Naive B cell (primary cell): ENCODE results near the gene BCL6. TPM values are rescaled to one million over a fixed set of nuclear protein-coding genes. Genes with fewer than 3 reads are reported as not detected.

Experiments used
- ATAC-seq, 2 donors: fragments of 150-1000 bp; cut with Tn5 transposase; 2 replicates each; pipeline ENCODE4 v1.10.0; 2021; ENCODE audit warnings: low read depth in 2 of 2, mild to moderate bottlenecking in 2 of 2, moderate library complexity in 2 of 2
- DNase-seq: peaks from one replicate; pipeline ENCODE4 v3.0.0; 2022
- H3K27ac Mint-ChIP-seq, 6 donors: one replicate each; pipeline ENCODE4 v1.8.0; 2020 to 2022; ENCODE audit warnings: mild to moderate bottlenecking in 6 of 6, mixed read lengths in 6 of 6, moderate library complexity in 5 of 6, inconsistent platforms in 2 of 6
- H3K27me3 Mint-ChIP-seq, 3 donors: one replicate each; pipeline ENCODE4 v1.8.0; 2021 to 2022; ENCODE audit warnings: mixed read lengths in 3 of 3, mild to moderate bottlenecking in 1 of 3
- H3K36me3 Mint-ChIP-seq, 2 donors: one replicate each; pipeline ENCODE4 v1.8.0; 2020 to 2022; ENCODE audit warnings: mixed read lengths in 2 of 2, inconsistent platforms in 1 of 2, mild to moderate bottlenecking in 1 of 2
- H3K4me1 Mint-ChIP-seq, 3 donors: one replicate each; pipeline ENCODE4 v1.8.0; 2020 to 2022; ENCODE audit warnings: mixed read lengths in 3 of 3, inconsistent platforms in 1 of 3, mild to moderate bottlenecking in 1 of 3, moderate library complexity in 1 of 3
- H3K4me3 Mint-ChIP-seq, 8 donors: one replicate each; pipeline ENCODE4 v1.8.0; 2020 to 2022; ENCODE audit warnings: mild to moderate bottlenecking in 8 of 8, mixed read lengths in 8 of 8, moderate library complexity in 8 of 8, inconsistent platforms in 2 of 8
- H3K9me3 Mint-ChIP-seq, 7 donors: one replicate each; pipeline ENCODE4 v1.8.0; 2020 to 2022; ENCODE audit warnings: mixed read lengths in 7 of 7, mild to moderate bottlenecking in 5 of 7, inconsistent platforms in 2 of 7, moderate library complexity in 1 of 7
- polyA plus RNA-seq, 6 donors: library from polyadenylated mRNA; unstranded; fragments of 300-500 nt; fragmentation: Illumina TruSeq; gene quantifications; one replicate each; pipeline ENCODE4 v1.2.3, GENCODE V29; 2021; ENCODE audit warnings: low read depth in 6 of 6

Gene BCL6
- polyA plus RNA-seq, 6 donors from 2014 or later = 20.7 to 39.3 (median 31.9) TPM

DNA sequence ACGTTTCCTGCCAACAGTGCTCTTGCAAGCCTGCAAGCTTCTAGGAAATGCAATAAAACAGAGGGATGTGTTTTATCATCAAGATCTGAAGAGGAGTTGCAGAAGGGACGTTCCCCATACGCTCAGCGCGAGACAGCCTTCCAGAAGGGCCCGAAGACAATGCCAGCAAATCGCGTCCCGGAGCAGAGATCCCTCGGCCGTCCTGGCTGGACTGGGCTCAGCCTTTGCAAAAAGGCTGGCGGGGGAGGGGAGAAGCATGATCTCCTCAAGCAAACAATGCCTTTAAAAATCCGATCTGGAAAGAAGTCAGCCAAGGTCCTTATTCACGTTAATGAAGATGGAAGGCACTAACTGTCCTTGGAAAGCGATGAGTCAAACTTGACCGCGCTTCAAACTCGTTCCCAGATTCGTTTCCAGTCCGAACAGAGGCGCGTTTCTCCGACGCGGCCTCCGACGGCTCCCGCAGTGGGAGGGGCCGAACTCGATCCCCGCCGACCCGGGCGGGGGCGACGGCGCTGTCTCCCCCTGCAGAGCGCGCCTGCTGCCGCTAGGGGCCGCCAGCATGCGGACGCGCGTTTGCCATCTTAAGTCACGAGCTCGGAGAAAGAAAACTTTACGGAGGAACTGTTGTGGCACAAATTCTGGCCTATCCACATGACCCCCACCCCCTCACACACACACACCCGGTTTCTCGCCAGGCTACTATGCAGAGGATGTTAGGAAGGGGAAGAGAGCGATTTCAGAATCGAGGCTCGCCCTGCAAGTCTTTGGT is 5.5 kb downstream of the BCL6 start:
- Mint-ChIP-seq H3K4me1 (peaks cover 59 to 79% (median 69%) of the 10 kb centered on the region in 3 donors), H3K36me3 (no peaks in the 10 kb centered on the region), H3K4me3 (peak overlapping the region; percentile 88 to 100 (median 98)), H3K27ac (peak overlapping the region; percentile 72 to 99 (median 94)), H3K27me3 (no peaks in the 10 kb centered on the region), H3K9me3 (no peaks in the 10 kb centered on the region)
- DNase-seq (peak; percentile 80), ATAC-seq (peak; percentile 36 to 49)

DNA sequence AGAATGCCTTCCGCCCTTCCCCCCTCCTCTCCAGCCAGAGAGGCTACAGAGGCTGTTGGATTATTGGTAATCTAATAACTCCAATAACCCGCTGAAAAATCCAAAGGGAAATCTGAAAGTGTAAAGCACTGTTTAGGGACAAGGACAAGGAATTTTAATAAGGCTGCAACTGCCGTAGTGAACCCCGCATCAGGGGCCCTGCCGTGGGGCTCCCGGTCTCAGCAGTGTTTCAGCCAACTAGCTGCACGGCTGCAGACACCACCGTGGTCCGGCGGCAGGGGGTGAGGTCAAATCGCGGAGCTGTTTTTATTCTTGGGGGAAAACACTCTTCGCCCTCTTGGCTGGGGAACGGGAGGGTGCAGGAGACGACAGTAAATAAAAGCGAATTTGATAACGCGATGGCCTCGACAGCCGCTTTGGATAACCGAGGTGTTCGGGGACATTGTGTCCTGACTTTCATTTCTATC is 6.1 kb downstream of the BCL6 start:
- Mint-ChIP-seq H3K36me3 (no peaks in the 10 kb centered on the region), H3K4me1 (peaks cover 53 to 81% (median 69%) of the 10 kb centered on the region in 3 donors), H3K9me3 (no peaks in the 10 kb centered on the region), H3K27me3 (no peaks in the 10 kb centered on the region), H3K27ac (peak overlapping the region; percentile 39 to 99 (median 68)), H3K4me3 (peak overlapping the region; percentile 88 to 100 (median 98))
- DNase-seq (no peak), ATAC-seq (no peak)

DNA sequence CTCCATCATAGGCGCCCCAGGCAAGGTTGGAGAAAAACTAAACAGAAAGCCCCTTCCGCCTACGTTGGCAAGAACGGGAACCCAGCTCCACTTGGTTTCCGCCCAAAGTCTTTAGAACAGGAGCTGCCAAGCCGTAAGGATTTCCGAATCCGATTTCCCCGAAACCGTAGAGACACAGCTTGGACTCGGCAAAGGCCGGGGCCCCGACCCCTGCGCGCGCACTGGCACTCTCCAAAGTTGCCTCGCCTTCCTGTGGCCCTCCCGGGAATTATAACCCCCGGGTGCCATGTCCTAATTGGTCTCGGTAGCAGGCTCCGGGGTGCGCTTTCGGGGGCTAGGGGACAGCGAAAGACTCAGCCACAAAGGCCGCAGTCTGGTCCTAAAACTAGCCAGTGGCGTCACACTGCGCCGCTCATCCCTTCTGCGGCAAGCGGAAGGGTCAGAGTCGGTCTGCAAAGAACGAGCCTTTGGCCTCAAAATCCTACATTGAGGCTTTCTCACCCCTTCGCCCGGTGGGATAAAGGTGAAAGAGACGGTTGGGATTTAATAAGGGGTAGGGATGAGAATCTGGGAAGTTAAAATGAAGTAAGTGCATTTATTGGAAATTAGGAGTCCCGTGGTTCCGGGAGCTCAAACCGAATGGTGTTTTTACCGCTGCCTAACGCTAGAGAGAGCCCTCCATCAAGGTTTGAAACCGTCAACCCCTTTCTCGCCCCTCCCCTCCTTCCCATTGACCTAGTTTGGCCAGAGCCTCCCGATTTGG is 6.8 kb downstream of the BCL6 start:
- Mint-ChIP-seq H3K4me3 (peak overlapping the region; percentile 88 to 100 (median 98)), H3K27me3 (no peaks in the 10 kb centered on the region), H3K27ac (peak overlapping the region in 5 of 6 donors; percentile 7 to 99 (median 67)), H3K4me1 (peaks cover 49 to 75% (median 69%) of the 10 kb centered on the region in 3 donors), H3K36me3 (peaks cover 0 to under 1% of the 10 kb centered on the region in 2 donors), H3K9me3 (no peaks in the 10 kb centered on the region)
- peak; percentile 60 for DNase-seq
- peak; percentile 24 to 28 for ATAC-seq

DNA sequence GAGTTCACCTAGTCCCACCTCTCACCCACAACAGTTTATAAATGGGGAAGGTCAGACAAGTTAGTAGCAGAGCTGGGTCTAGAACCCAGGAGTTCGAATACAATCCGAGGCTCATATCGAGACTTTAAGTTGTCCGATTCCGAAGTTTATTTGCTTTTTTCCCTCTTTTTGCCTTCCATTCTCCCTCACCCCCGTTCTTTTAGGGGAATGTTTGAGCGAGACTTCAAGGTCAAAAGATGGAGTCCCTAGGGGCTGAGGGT is 7.3 kb downstream of the BCL6 start:
- Mint-ChIP-seq H3K9me3 (no peaks in the 10 kb centered on the region), H3K27me3 (no peaks in the 10 kb centered on the region), H3K36me3 (peaks cover 0 to 5% of the 10 kb centered on the region in 2 donors), H3K4me3 (peak overlapping the region; percentile 88 to 100 (median 98)), H3K4me1 (peaks cover 47 to 72% (median 68%) of the 10 kb centered on the region in 3 donors), H3K27ac (peak overlapping the region; percentile 7 to 99 (median 72))
- DNase-seq (no peak), ATAC-seq (no peak)

DNA sequence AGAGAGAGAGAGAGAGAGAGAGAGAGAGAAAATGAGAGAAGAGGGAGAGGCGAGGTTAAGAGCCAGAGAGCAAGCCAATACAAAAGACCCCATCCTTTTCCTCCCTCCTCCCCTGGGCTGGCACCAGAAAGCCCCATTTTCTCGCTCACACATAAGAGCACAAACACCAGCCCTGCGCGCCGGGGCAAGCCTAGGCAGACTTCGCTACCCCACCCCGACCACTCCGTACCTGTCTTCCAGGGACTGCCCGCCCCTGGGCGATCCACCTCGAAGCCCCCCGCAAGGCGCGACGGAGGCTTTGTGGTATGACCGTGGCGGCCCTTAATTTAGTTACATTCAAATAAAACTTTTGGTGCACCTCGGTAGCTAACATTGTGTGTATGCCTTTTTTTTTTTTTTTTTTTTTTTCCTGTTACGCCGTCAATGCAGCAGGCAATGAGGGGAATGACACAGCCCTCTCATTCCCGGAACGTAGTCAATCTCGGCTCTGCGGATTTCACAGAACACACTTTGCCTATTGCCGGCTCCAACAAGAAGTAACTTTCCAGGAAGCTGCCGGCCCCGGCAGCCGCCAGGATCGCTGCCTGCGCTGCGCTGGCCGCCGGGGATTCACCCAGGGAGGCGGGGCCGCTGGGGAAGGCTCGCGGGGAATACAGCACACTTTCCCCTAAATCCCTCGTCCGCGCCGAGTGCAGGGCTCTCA is 7.7 kb downstream of the BCL6 start:
- peaks cover 0 to 7% of the 10 kb centered on the region in 2 donors for H3K36me3 Mint-ChIP-seq
- peak overlapping the region; percentile 11 to 99 (median 95) for H3K27ac Mint-ChIP-seq
- no peak for ATAC-seq
- H3K27me3 Mint-ChIP-seq = no peaks in the 10 kb centered on the region
- peaks cover 42 to 68% (median 63%) of the 10 kb centered on the region in 3 donors for H3K4me1 Mint-ChIP-seq
- peak; percentile 25 for DNase-seq
- peak overlapping the region; percentile 88 to 100 (median 98) for H3K4me3 Mint-ChIP-seq
- no peaks in the 10 kb centered on the region for H3K9me3 Mint-ChIP-seq

DNA sequence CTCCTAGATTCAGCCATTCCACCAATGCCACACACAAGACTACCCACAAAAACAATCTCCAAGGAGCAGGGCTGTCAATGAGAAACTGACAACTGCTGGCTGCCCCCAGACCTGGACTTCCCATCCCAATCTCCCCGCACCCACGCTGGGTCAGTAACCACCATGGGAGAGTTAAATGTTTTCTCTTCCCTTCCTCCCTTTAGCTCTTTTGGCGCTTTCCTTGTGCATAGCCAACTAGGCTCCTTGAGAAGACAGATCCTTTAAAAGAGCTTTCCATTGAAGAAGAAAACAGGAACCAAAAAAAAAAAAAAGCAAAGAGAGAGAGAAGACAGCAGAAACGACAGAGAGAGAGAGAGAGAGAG is 8.3 kb downstream of the BCL6 start:
- Mint-ChIP-seq H3K27me3 (no peaks in the 10 kb centered on the region), H3K27ac (peak overlapping the region in 5 of 6 donors; percentile 1 to 99 (median 95)), H3K4me1 (peaks cover 40 to 64% (median 57%) of the 10 kb centered on the region in 3 donors), H3K4me3 (peak overlapping the region; percentile 86 to 100 (median 98)), H3K36me3 (peaks cover 0 to 7% of the 10 kb centered on the region in 2 donors), H3K9me3 (no peaks in the 10 kb centered on the region)
- DNase-seq (no peak), ATAC-seq (no peak)

DNA sequence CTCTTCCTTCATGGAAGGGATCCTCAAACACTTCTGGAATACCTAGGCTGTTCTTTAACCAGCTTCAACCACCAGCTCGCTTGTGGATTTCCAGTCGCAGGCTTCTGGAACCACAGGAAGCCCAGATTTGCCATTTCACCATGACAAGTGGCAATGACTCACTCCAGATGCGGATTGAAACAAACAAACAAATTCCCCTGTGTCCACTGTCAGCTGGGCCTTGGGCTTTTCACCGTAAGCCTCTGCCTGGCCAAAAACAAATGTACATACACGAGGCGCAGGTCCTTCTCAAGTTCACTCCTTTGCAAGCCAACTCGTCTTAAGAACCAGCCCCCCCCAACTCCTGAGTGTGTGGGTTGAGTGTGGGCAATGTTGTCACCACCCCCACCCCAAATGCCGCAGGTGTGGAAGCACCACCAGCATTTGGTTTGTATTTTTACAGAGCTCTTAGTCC is 8.8 kb downstream of the BCL6 start:
- peaks cover 34 to 58% (median 52%) of the 10 kb centered on the region in 3 donors for H3K4me1 Mint-ChIP-seq
- H3K27me3 Mint-ChIP-seq = no peaks in the 10 kb centered on the region
- H3K9me3 Mint-ChIP-seq = no peaks in the 10 kb centered on the region
- H3K36me3 Mint-ChIP-seq = peaks cover 4 to 7% of the 10 kb centered on the region in 2 donors
- no peak for DNase-seq
- peak overlapping the region in 6 of 8 donors; percentile 94 to 100 (median 100) for H3K4me3 Mint-ChIP-seq
- ATAC-seq = no peak
- H3K27ac Mint-ChIP-seq = peak overlapping the region in 3 of 6 donors; percentile 34 to 99 (median 95)

DNA sequence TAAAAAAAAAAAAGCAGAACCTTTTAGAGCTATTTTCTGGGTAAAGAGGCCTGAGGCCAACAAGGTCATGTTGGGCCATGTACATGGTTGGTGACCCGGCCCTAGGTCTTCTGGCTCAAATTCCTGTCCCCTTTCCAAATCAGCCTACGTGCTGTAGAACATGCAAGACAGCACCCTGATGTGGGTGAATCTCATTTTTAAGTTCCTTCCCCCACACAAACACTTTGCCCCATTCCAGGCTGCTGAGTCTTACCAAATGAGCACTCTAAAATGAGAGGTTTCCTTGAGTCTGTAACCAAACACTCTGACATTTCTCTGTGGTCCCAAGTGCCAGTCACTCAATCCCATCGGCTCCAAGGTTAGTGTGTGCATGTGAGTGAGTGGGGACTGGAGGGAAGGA is 9.4 kb downstream of the BCL6 start:
- peak overlapping the region in 2 of 6 donors; percentile 16 to 24 for H3K27ac Mint-ChIP-seq
- peak overlapping the region in 1 of 8 donors; percentile 100 for H3K4me3 Mint-ChIP-seq
- no peaks in the 10 kb centered on the region for H3K9me3 Mint-ChIP-seq
- H3K36me3 Mint-ChIP-seq = peaks cover 10% of the 10 kb centered on the region in 2 donors
- DNase-seq (no peak), ATAC-seq (no peak)
- H3K27me3 Mint-ChIP-seq = no peaks in the 10 kb centered on the region
- peaks cover 29 to 52% (median 47%) of the 10 kb centered on the region in 3 donors for H3K4me1 Mint-ChIP-seq

DNA sequence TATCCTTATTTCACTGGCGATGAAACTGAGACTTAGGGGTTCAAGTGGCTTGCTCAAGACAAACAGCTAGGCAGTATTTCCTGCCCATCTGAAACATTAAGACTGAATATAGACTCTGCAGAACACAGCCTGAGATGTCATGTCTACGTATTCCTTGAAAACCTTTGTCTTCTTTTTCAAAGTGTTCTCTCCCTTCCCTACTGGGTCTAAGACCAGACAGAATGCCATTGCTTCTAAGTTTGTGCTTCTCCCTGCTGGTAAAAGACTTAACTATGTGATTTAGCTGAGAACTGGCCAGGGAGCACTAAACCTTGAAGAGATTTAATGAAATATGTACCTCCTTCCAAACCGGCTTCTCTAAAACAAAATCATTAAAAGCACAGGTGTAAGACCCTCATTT is 9.9 kb downstream of the BCL6 start:
- Mint-ChIP-seq H3K9me3 (no peaks in the 10 kb centered on the region), H3K4me3 (peak overlapping the region in 1 of 8 donors; percentile 100), H3K27ac (no peak overlapping the region)

DNA sequence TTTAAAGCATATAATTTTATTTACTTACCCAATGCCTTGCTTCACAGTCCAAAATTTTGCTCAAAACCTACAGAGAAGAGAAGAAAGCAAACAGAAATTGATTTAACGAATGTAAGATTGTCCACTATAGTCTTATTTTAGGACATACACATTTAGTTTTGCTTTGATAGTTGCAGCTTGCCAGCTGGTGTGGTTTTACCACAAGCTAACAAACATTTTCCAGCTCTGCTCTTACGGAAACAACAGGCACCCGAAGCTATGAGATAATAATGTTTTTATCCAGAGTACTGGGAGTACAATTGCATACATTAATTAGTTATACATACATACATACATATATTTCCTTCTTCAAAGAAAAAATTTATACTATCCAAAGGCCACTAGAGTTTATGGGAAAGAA is 10.4 kb downstream of the BCL6 start:
- Mint-ChIP-seq H3K27ac (no peak overlapping the region), H3K36me3 (peaks cover 13 to 18% of the 10 kb centered on the region in 2 donors), H3K27me3 (no peaks in the 10 kb centered on the region), H3K4me3 (peak overlapping the region in 1 of 8 donors; percentile 100), H3K4me1 (peaks cover 24 to 44% (median 38%) of the 10 kb centered on the region in 3 donors), H3K9me3 (no peaks in the 10 kb centered on the region)
- no peak for ATAC-seq
- no peak for DNase-seq

More for the DNA sequence above, 9.9 kb downstream of the BCL6 start:
- ATAC-seq (no peak), DNase-seq (no peak)
- H3K4me1 Mint-ChIP-seq = peaks cover 24 to 48% (median 42%) of the 10 kb centered on the region in 3 donors
- H3K36me3 Mint-ChIP-seq = peaks cover 13% of the 10 kb centered on the region in 2 donors
- no peaks in the 10 kb centered on the region for H3K27me3 Mint-ChIP-seq

DNA sequence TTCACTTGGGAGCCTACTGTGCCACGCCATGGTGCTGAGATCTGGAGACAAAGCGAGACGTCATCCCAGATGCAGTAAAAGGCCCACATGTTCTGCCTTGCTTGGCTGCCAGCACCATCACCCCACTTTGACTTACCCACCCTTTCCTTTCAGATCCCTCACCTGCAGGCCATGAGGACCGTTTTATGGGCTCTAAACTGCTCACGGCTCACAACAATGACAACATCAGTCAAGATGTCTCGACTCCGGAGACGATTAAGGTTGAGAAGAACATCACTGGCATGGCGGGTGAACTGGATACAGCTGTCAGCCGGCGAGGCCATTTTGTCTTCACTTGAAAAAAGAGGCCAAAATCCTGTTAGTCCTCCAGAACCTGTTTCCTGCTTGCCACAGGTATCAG is 11.9 kb downstream of the BCL6 start:
- DNase-seq (no peak), ATAC-seq (no peak)
- no peak overlapping the region for H3K4me3 Mint-ChIP-seq
- H3K27ac Mint-ChIP-seq = no peak overlapping the region
- H3K4me1 Mint-ChIP-seq = peaks cover 14 to 34% (median 25%) of the 10 kb centered on the region in 3 donors
- no peaks in the 10 kb centered on the region for H3K9me3 Mint-ChIP-seq
- H3K36me3 Mint-ChIP-seq = peaks cover 13 to 24% of the 10 kb centered on the region in 2 donors
- no peaks in the 10 kb centered on the region for H3K27me3 Mint-ChIP-seq

DNA sequence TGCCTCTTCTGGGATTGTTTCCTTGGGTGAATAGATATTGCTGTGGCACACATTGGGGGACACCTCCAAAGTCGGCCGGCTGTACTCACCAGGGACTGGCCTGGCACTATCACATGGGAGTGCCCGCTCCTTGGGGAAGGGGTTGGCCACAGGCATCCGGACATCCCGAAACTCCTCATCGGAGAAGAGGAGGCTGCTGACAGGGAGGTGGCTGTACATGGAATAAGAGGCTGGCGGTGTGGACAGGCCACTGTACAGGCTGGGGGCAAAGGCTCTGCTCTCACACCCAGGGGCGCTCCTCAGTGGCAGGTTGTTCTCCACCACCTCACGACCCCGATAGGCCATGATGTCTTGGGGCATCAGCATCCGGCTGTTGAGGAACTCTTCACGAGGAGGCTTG is 15.7 kb downstream of the BCL6 start:
- H3K36me3 Mint-ChIP-seq = peaks cover 27 to 38% of the 10 kb centered on the region in 2 donors
- H3K27ac Mint-ChIP-seq = peak overlapping the region in 1 of 6 donors; percentile 18
- H3K27me3 Mint-ChIP-seq = no peaks in the 10 kb centered on the region
- peak overlapping the region in 2 of 8 donors; percentile 5 to 62 for H3K4me3 Mint-ChIP-seq
- no peak for ATAC-seq
- peaks cover 0 to 9% (median 0%) of the 10 kb centered on the region in 3 donors for H3K4me1 Mint-ChIP-seq
- no peak for DNase-seq
- no peaks in the 10 kb centered on the region for H3K9me3 Mint-ChIP-seq
